ENCODE data around the gene YEATS4.

GRCh38 chr12:69435644-69436043 is 76.1 kb downstream of the YEATS4 start:
- TF ChIP-seq EZH2 (IDR thresholded peaks at IDR 0.05; ENCODE audit: insufficient read depth, poor library complexity, severe bottlenecking): no peak
- TF ChIP-seq EZH2phosphoT487 (IDR thresholded peaks at IDR 0.05; ENCODE audit: insufficient read depth, low read depth): no peak
